Measurements from ENCODE around the gene SHC4. TPM values are rescaled to one million over a fixed set of nuclear protein-coding genes. Genes with fewer than 3 reads are reported as not detected.

Gene SHC4
- total RNA-seq, 1 donor from 2014 or later, result 0.68 TPM

GRCh38 chr15:48928877-48929538 lies 34.7 kb downstream of the SHC4 start:
- Histone ChIP-seq H3K36me3 (no peaks in the 10 kb centered on the region), H3K27me3 (ENCODE audit: low read depth) (no peaks in the 10 kb centered on the region), H3K9me3 (no peaks in the 10 kb centered on the region), H3K27ac (no peak overlapping the region), H3K4me1 (no peaks in the 10 kb centered on the region), H3K4me3 (no peak overlapping the region)
- ATAC-seq (no peak), DNase-seq (no peak)
- intact Hi-C loops (cut with DNase I), result no loop called here
- no peak for TF ChIP-seq CTCF (IDR thresholded peaks at IDR 0.05)

GRCh38 chr15:48925714-48926223 lies 38.0 kb downstream of the SHC4 start:
- no peak for TF ChIP-seq CTCF (IDR thresholded peaks at IDR 0.05)
- H3K9me3 ChIP-seq, result no peaks in the 10 kb centered on the region
- intact Hi-C loops (cut with DNase I), result no loop called here
- no peak overlapping the region for H3K27ac ChIP-seq
- H3K4me1 ChIP-seq, result no peaks in the 10 kb centered on the region
- ATAC-seq (no peak), DNase-seq (no peak)
- H3K4me3 ChIP-seq, result no peak overlapping the region
- no peaks in the 10 kb centered on the region for H3K36me3 ChIP-seq
- H3K27me3 ChIP-seq (ENCODE audit: low read depth), result no peaks in the 10 kb centered on the region

GRCh38 chr15:48924528-48925393 lies 39.0 kb downstream of the SHC4 start:
- DNase-seq (no peak), ATAC-seq (no peak)
- intact Hi-C loops (cut with DNase I), result no loop called here
- Histone ChIP-seq H3K4me1 (no peaks in the 10 kb centered on the region), H3K27me3 (ENCODE audit: low read depth) (no peaks in the 10 kb centered on the region), H3K27ac (no peak overlapping the region), H3K36me3 (no peaks in the 10 kb centered on the region), H3K9me3 (no peaks in the 10 kb centered on the region), H3K4me3 (no peak overlapping the region)
- no peak for TF ChIP-seq CTCF (IDR thresholded peaks at IDR 0.05)

GRCh38 chr15:48922046-48922445 lies 41.7 kb downstream of the SHC4 start:
- ATAC-seq, result no peak
- intact Hi-C loops (cut with DNase I), result no loop called here
- no peak overlapping the region for H3K27ac ChIP-seq
- H3K4me1 ChIP-seq, result no peaks in the 10 kb centered on the region
- no peak for TF ChIP-seq CTCF (IDR thresholded peaks at IDR 0.05)
- H3K36me3 ChIP-seq, result no peaks in the 10 kb centered on the region
- no peak for DNase-seq
- H3K27me3 ChIP-seq (ENCODE audit: low read depth), result peaks cover 5% of the 10 kb centered on the region
- H3K4me3 ChIP-seq, result no peak overlapping the region
- H3K9me3 ChIP-seq, result no peaks in the 10 kb centered on the region

GRCh38 chr15:48916721-48917120 lies 47.0 kb downstream of the SHC4 start:
- TF ChIP-seq CTCF (IDR thresholded peaks at IDR 0.05), result no peak
- Histone ChIP-seq H3K4me3 (no peak overlapping the region), H3K9me3 (no peaks in the 10 kb centered on the region), H3K36me3 (no peaks in the 10 kb centered on the region), H3K27ac (no peak overlapping the region), H3K4me1 (no peaks in the 10 kb centered on the region), H3K27me3 (ENCODE audit: low read depth) (peaks cover 5% of the 10 kb centered on the region)
- no peak for ATAC-seq
- intact Hi-C loops (cut with DNase I), result no loop called here
- DNase-seq, result no peak
